Measurements from ENCODE around the gene GLRX2. TPM values are rescaled to one million over a fixed set of nuclear protein-coding genes. Genes with fewer than 3 reads are reported as not detected.

The GLRX2 gene, protein sequence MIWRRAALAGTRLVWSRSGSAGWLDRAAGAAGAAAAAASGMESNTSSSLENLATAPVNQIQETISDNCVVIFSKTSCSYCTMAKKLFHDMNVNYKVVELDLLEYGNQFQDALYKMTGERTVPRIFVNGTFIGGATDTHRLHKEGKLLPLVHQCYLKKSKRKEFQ
- 10 to 100 TPM; 47.1 to 49.6 TPM for total RNA-seq
- polyA plus RNA-seq, result 13.2 TPM

DNA sequence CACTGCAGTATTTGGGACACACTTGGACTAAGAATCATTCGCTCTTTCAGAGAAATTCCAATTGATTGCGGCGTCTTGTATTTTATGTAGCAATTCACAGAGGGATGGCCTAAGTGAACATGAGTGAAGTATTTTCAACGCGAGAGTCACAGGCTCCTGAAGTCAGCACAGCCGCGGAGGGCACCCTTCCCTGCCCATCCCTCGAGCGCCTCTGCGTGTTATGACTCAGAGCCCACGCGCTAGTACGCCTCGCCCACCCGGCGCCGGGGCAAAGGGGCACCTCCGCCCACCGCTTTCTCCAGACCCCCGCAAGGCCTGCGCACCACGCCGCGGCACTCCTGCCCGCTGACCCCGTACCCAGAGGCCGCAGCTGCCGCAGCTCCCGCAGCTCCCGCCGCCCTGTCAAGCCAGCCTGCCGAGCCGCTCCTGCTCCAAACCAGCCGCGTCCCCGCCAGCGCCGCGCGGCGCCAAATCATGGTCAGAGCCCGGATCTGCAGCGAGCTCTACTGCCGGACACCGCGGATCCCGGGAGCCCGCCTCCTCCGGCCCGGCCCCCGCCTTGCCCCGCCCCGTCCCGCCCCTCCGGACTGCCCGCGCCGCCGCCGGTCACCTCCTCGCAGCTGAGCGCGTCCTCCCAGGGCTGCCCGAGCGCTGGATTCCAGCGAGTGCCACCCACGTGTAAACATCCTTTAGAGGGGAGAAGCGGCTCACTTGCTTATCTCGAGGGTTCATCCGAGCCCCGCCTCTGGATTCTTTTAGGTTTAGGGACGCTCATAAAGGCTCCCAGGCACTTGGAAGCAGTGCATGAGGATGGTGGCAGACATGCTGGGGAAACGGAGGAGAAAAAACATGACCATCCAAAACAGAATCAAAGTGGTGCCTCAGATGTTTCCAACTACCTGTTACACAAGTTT lies at the start of gene GLRX2:
Gene GLRX2, minus strand, starts transcription at position 508 of the 914 bp plus-strand sequence. Its CDS starts 32 bp downstream, at position 476.
- Histone ChIP-seq H3K27me3 (ENCODE audit: insufficient read depth, low read length, poor library complexity, severe bottlenecking) (no peaks in the 10 kb centered on the region), H3K9me3 (ENCODE audit: low read length) (no peaks in the 10 kb centered on the region), H3K4me3 (ENCODE audit: low read length) (peak within 1 kb of the TSS; percentile 79), H3K4me1 (ENCODE audit: insufficient read depth, low read length) (peaks cover 11% of the 10 kb centered on the region), H3K36me3 (ENCODE audit: insufficient read depth, low read length) (no peaks in the 10 kb centered on the region), H3K27ac (ENCODE audit: low read depth, low read length) (peak within 1 kb of the TSS; percentile 49)
- no peaks in the 10 kb centered on the region for H3K9me3 Mint-ChIP-seq
- DNase-seq, result peak; percentile 49 to 78 (median 51)
- H3K27me3 Mint-ChIP-seq, result no peaks in the 10 kb centered on the region
- peaks cover 18 to 34% (median 33%) of the 10 kb centered on the region in 3 donors for H3K4me1 Mint-ChIP-seq
- H3K36me3 Mint-ChIP-seq, result peaks cover 0 to 14% (median 4%) of the 10 kb centered on the region in 3 donors
- H3K4me3 Mint-ChIP-seq, result peak within 1 kb of the TSS; percentile 93 to 97 (median 96)
- CTCF ChIA-PET, result interaction anchor here (0.7 to 2.3 kb wide), 3 partner anchors 16 to 46 kb away, joined by 3 to 8 read pairs (median 5); partner anchors contain the start of genes CDC73, RO60 and UCHL5
- POLR2A ChIA-PET, result interaction anchor here (0.8 to 2.2 kb wide), 3 partner anchors 16 to 297 kb away, joined by 5 to 11 read pairs (median 7); partner anchors contain the start of genes CDC73, RO60 and UCHL5
- peak within 1 kb of the TSS; percentile 74 to 96 (median 90) for H3K27ac Mint-ChIP-seq

DNA sequence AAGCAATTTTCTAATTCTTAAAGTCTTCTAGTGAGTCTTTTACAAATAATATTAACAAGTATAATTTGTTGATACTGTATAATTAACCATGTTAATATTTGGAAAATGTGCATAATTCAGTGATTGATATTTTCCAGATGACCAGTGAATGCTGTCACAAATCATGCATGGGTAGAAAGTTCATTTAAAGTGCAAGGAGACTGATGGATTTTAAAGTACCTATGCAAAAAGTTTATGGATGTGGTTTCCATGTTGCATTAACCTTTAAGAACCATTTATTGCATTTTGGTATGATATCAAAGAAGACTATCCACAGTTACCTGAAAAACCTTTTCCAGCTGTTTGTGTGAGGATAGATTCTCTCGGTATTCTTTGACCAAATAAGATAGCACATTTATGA lies 39.8 kb upstream of the GLRX2 start:
- no peaks in the 10 kb centered on the region for H3K9me3 Mint-ChIP-seq
- peaks cover 16 to 37% (median 36%) of the 10 kb centered on the region in 3 donors for H3K4me1 Mint-ChIP-seq
- no peaks in the 10 kb centered on the region for H3K27me3 ChIP-seq (ENCODE audit: insufficient read depth, low read length, poor library complexity, severe bottlenecking)
- no peak overlapping the region for H3K27ac Mint-ChIP-seq
- DNase-seq, result no peak
- no peaks in the 10 kb centered on the region for H3K27me3 Mint-ChIP-seq
- H3K9me3 ChIP-seq (ENCODE audit: low read length), result no peaks in the 10 kb centered on the region
- no peak overlapping the region for H3K27ac ChIP-seq (ENCODE audit: low read depth, low read length)
- H3K4me3 Mint-ChIP-seq, result no peak overlapping the region
- H3K4me3 ChIP-seq (ENCODE audit: low read length), result no peak overlapping the region
- no peaks in the 10 kb centered on the region for H3K4me1 ChIP-seq (ENCODE audit: insufficient read depth, low read length)
- ChIA-PET CTCF (no interaction called here), POLR2A (no interaction called here)
- H3K36me3 Mint-ChIP-seq, result peaks cover 11 to 75% (median 22%) of the 10 kb centered on the region in 3 donors
- peaks cover 23% of the 10 kb centered on the region for H3K36me3 ChIP-seq (ENCODE audit: insufficient read depth, low read length)

DNA sequence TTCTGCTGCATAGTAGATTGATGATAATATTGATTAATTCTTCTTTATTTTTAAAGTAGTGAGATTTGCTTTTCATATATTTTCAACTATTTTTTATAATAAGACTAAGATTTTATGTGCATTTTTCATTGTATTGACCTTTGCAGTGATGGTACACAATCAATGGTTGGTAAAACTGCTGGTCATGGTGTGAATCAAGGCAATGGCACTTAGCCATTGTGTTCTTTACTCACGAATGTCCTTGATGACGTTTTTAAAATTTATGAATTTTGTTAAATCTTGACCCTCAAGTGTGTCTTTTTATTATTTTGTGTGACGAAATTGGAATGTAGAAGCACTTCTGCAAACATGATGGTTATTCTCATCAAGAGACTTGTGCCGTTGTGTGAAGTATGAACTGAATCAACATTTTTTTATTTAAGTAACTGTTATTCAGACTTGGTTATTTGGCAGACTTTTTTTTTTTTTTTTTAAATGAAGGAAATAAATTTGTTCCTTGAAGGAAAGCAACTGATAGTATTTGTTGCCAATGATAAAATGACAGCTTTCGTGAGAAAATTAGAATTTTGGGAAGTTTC lies 39.2 kb upstream of the GLRX2 start:
- Histone ChIP-seq H3K9me3 (ENCODE audit: low read length) (no peaks in the 10 kb centered on the region), H3K4me1 (ENCODE audit: insufficient read depth, low read length) (no peaks in the 10 kb centered on the region), H3K27me3 (ENCODE audit: insufficient read depth, low read length, poor library complexity, severe bottlenecking) (no peaks in the 10 kb centered on the region), H3K4me3 (ENCODE audit: low read length) (no peak overlapping the region), H3K36me3 (ENCODE audit: insufficient read depth, low read length) (peaks cover 28% of the 10 kb centered on the region), H3K27ac (ENCODE audit: low read depth, low read length) (no peak overlapping the region)
- H3K27me3 Mint-ChIP-seq, result no peaks in the 10 kb centered on the region
- no peak overlapping the region for H3K27ac Mint-ChIP-seq
- H3K9me3 Mint-ChIP-seq, result no peaks in the 10 kb centered on the region
- CTCF ChIA-PET, result no interaction called here
- DNase-seq, result no peak
- peaks cover 16 to 78% (median 28%) of the 10 kb centered on the region in 3 donors for H3K36me3 Mint-ChIP-seq
- peaks cover 21 to 43% (median 42%) of the 10 kb centered on the region in 3 donors for H3K4me1 Mint-ChIP-seq
- H3K4me3 Mint-ChIP-seq, result no peak overlapping the region
- POLR2A ChIA-PET, result no interaction called here

DNA sequence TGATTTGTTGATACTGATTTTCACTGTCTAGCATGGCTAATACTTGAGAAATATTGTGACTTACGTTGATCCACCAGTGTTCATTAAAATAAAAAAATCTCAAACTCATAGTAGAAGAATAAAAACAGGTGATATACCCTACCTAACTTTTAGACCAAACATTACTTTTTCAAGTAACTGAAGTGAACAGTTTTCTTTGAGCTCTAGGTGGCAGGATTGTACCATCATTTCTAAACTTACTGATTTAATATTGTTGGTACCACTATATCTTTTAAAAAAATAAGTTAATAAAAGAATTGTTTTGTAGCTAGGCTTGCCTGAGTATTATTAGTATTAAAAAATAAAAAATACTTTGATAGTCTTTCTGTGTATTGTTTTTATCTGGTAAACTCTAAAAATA lies 38.1 kb upstream of the GLRX2 start:
- H3K27ac Mint-ChIP-seq, result peak overlapping the region in 4 of 8 donors; percentile 18 to 70 (median 46)
- Histone ChIP-seq H3K27ac (ENCODE audit: low read depth, low read length) (no peak overlapping the region), H3K36me3 (ENCODE audit: insufficient read depth, low read length) (peaks cover 22% of the 10 kb centered on the region), H3K27me3 (ENCODE audit: insufficient read depth, low read length, poor library complexity, severe bottlenecking) (no peaks in the 10 kb centered on the region), H3K4me1 (ENCODE audit: insufficient read depth, low read length) (no peaks in the 10 kb centered on the region), H3K4me3 (ENCODE audit: low read length) (no peak overlapping the region), H3K9me3 (ENCODE audit: low read length) (no peaks in the 10 kb centered on the region)
- no peaks in the 10 kb centered on the region for H3K27me3 Mint-ChIP-seq
- no peak overlapping the region for H3K4me3 Mint-ChIP-seq
- no peak for DNase-seq
- H3K4me1 Mint-ChIP-seq, result peaks cover 23 to 46% (median 44%) of the 10 kb centered on the region in 3 donors
- peaks cover 19 to 80% (median 29%) of the 10 kb centered on the region in 3 donors for H3K36me3 Mint-ChIP-seq
- H3K9me3 Mint-ChIP-seq, result no peaks in the 10 kb centered on the region
- ChIA-PET POLR2A (no interaction called here), CTCF (interaction anchor here (1.1 to 1.4 kb wide), 2 partner anchors 14 to 22 kb away, joined by 4 read pairs; partner anchors contain the start of gene CDC73)

DNA sequence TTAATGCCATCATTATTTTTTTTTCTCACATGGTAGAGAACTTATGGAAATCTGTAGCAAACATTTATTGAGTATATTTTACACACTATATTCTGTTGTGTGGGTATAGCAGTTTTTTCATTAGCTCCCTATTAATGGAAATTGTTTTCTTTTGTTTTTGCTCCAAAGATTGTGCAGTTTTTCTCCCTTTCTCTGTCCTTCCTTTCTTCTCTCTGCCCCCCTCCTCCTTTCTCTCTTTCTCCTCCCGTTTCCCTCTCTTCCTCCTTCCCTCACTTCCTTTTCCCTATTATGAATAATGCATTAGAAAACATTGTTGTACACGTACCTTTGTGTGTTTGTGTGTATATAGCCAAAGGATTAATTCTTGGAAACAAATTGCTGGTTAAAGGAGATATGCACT lies 37.2 kb upstream of the GLRX2 start:
- Histone ChIP-seq H3K4me1 (ENCODE audit: insufficient read depth, low read length) (no peaks in the 10 kb centered on the region), H3K36me3 (ENCODE audit: insufficient read depth, low read length) (peaks cover 16% of the 10 kb centered on the region), H3K27me3 (ENCODE audit: insufficient read depth, low read length, poor library complexity, severe bottlenecking) (no peaks in the 10 kb centered on the region), H3K9me3 (ENCODE audit: low read length) (no peaks in the 10 kb centered on the region), H3K27ac (ENCODE audit: low read depth, low read length) (no peak overlapping the region), H3K4me3 (ENCODE audit: low read length) (no peak overlapping the region)
- ChIA-PET POLR2A (no interaction called here), CTCF (interaction anchor here (1.4 kb wide), 1 partner anchor 21 kb away, joined by 4 read pairs; the partner anchor contains the start of gene CDC73)
- Mint-ChIP-seq H3K36me3 (peaks cover 17 to 79% (median 29%) of the 10 kb centered on the region in 3 donors), H3K9me3 (no peaks in the 10 kb centered on the region), H3K4me3 (no peak overlapping the region), H3K27ac (peak overlapping the region in 2 of 8 donors; percentile 24 to 60), H3K4me1 (peaks cover 25 to 48% (median 47%) of the 10 kb centered on the region in 3 donors), H3K27me3 (no peaks in the 10 kb centered on the region)
- DNase-seq, result no peak

DNA sequence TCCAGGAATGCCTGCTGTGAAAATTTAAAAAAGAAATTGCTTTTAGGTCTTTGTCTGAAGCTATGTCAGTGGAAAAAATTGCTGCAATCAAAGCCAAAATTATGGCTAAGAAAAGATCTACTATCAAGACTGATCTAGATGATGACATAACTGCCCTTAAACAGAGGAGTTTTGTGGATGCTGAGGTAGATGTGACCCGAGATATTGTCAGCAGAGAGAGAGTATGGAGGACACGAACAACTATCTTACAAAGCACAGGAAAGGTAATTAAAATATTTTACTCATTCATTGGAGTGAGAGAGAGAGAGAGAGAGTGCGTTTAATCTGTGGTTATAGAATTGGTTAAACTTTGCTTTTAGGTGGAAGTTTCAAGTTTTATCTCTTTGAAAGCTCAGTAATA lies 36.6 kb upstream of the GLRX2 start:
- DNase-seq, result no peak
- Mint-ChIP-seq H3K4me3 (no peak overlapping the region), H3K27me3 (no peaks in the 10 kb centered on the region), H3K27ac (peak overlapping the region in 5 of 8 donors; percentile 43 to 83 (median 56)), H3K9me3 (no peaks in the 10 kb centered on the region), H3K4me1 (peaks cover 29 to 53% (median 50%) of the 10 kb centered on the region in 3 donors), H3K36me3 (peaks cover 15 to 80% (median 29%) of the 10 kb centered on the region in 3 donors)
- no peaks in the 10 kb centered on the region for H3K27me3 ChIP-seq (ENCODE audit: insufficient read depth, low read length, poor library complexity, severe bottlenecking)
- no peaks in the 10 kb centered on the region for H3K9me3 ChIP-seq (ENCODE audit: low read length)
- POLR2A ChIA-PET, result no interaction called here
- CTCF ChIA-PET, result interaction anchor here (1.4 kb wide), 1 partner anchor 20 kb away, joined by 4 read pairs; the partner anchor contains the start of gene CDC73
- H3K4me3 ChIP-seq (ENCODE audit: low read length), result no peak overlapping the region
- H3K36me3 ChIP-seq (ENCODE audit: insufficient read depth, low read length), result peaks cover 16% of the 10 kb centered on the region
- H3K27ac ChIP-seq (ENCODE audit: low read depth, low read length), result no peak overlapping the region
- H3K4me1 ChIP-seq (ENCODE audit: insufficient read depth, low read length), result no peaks in the 10 kb centered on the region

DNA sequence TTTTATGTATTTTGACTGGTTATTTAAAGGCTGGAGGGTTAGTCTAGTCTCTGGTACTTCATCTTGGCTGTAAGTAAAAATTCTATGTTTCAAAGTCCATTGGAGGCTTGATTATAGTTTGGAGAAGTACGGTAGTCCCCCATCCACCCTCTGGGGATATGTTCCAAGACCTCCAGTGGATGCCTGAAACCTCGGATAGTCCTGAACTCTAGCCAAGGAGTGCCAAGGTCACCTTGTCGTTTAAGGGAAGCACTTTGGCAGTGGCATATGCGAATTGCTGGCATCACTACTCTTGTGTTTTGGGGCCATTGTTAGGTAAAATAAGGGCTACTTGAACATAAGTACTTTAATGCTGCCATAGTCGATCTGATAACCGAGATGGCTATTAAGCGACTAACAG lies 35.0 kb upstream of the GLRX2 start:
- Histone ChIP-seq H3K4me3 (ENCODE audit: low read length) (no peak overlapping the region), H3K4me1 (ENCODE audit: insufficient read depth, low read length) (no peaks in the 10 kb centered on the region), H3K27ac (ENCODE audit: low read depth, low read length) (no peak overlapping the region), H3K27me3 (ENCODE audit: insufficient read depth, low read length, poor library complexity, severe bottlenecking) (no peaks in the 10 kb centered on the region), H3K36me3 (ENCODE audit: insufficient read depth, low read length) (peaks cover 16% of the 10 kb centered on the region), H3K9me3 (ENCODE audit: low read length) (no peaks in the 10 kb centered on the region)
- H3K4me3 Mint-ChIP-seq, result no peak overlapping the region
- ChIA-PET POLR2A (no interaction called here), CTCF (no interaction called here)
- DNase-seq, result no peak
- H3K9me3 Mint-ChIP-seq, result no peaks in the 10 kb centered on the region
- peaks cover 29 to 57% (median 46%) of the 10 kb centered on the region in 3 donors for H3K4me1 Mint-ChIP-seq
- peaks cover 12 to 82% (median 24%) of the 10 kb centered on the region in 3 donors for H3K36me3 Mint-ChIP-seq
- peak overlapping the region in 2 of 8 donors; percentile 6 to 17 for H3K27ac Mint-ChIP-seq
- no peaks in the 10 kb centered on the region for H3K27me3 Mint-ChIP-seq
